HEK293 (cell line): ENCODE data around the gene ZC3HAV1L.

Source experiments
- SP2 ChIP-seq: fragments of 450-650 bp; formaldehyde crosslinking; IDR thresholded peaks from 2 replicates; pipeline ENCODE4 v1.5.1; 2016; ENCODE audit warnings: missing biosample characterization, missing genetic modification characterization
- ZBTB7A ChIP-seq: fragments of 450-650 bp; formaldehyde crosslinking; IDR thresholded peaks from 2 replicates; pipeline ENCODE4 v1.5.1; 2016; ENCODE audit warnings: low read depth, missing biosample characterization, missing genetic modification characterization
- ZFHX2 ChIP-seq: fragments of 450-650 bp; formaldehyde crosslinking; conservative IDR thresholded peaks from 2 replicates; pipeline ENCODE4 v1.5.1; 2016; ENCODE audit warnings: missing biosample characterization, missing genetic modification characterization
- ZNF202 ChIP-seq: fragments of 450-650 bp; formaldehyde crosslinking; IDR thresholded peaks from 2 replicates; pipeline ENCODE4 v1.5.1; 2016; ENCODE audit warnings: missing biosample characterization, missing genetic modification characterization, borderline replicate concordance
- ZNF335 ChIP-seq: fragments of 450-650 bp; formaldehyde crosslinking; conservative IDR thresholded peaks from 2 replicates; pipeline ENCODE4 v1.5.1; 2016; ENCODE audit warnings: missing biosample characterization, missing genetic modification characterization
- ZNF350 ChIP-seq: fragments of 450-650 bp; formaldehyde crosslinking; IDR thresholded peaks from 2 replicates; pipeline ENCODE4 v1.5.0; 2017; ENCODE audit warnings: missing biosample characterization, mild to moderate bottlenecking, missing genetic modification characterization
- ZNF621 ChIP-seq: fragments of 450-650 bp; formaldehyde crosslinking; IDR thresholded peaks from 2 replicates; pipeline ENCODE4 v1.5.1; 2017; ENCODE audit warnings: missing biosample characterization, missing genetic modification characterization
- TF ChIP-seq, protein P1 (sequence below): fragments of 450-650 bp; formaldehyde crosslinking; IDR thresholded peaks from 2 replicates; pipeline ENCODE4 v1.5.1; 2016; ENCODE audit warnings: missing biosample characterization, missing genetic modification characterization
- TF ChIP-seq, protein P2 (sequence below): fragments of 450-650 bp; formaldehyde crosslinking; IDR thresholded peaks from 2 replicates; pipeline ENCODE4 v1.5.1; 2016; ENCODE audit warnings: missing biosample characterization, missing genetic modification characterization
- TF ChIP-seq, protein P3 (sequence below): fragments of 450-650 bp; formaldehyde crosslinking; IDR thresholded peaks from 2 replicates; pipeline ENCODE4 v1.5.1; 2016; ENCODE audit warnings: missing biosample characterization, missing genetic modification characterization
- TF ChIP-seq, protein P4 (sequence below): fragments of 450-650 bp; formaldehyde crosslinking; conservative IDR thresholded peaks from 2 replicates; pipeline ENCODE4 v1.5.1; 2016; ENCODE audit warnings: low read depth, missing biosample characterization, missing genetic modification characterization
- TF ChIP-seq, protein P5 (sequence below): fragments of 450-650 bp; formaldehyde crosslinking; IDR thresholded peaks from 2 replicates; pipeline ENCODE4 v1.5.1; 2016; ENCODE audit warnings: missing biosample characterization, missing genetic modification characterization
- TF ChIP-seq, protein P6 (sequence below): fragments of 450-650 bp; formaldehyde crosslinking; IDR thresholded peaks from 2 replicates; pipeline ENCODE4 v1.5.1; 2017; ENCODE audit warnings: missing biosample characterization, missing genetic modification characterization

DNA sequence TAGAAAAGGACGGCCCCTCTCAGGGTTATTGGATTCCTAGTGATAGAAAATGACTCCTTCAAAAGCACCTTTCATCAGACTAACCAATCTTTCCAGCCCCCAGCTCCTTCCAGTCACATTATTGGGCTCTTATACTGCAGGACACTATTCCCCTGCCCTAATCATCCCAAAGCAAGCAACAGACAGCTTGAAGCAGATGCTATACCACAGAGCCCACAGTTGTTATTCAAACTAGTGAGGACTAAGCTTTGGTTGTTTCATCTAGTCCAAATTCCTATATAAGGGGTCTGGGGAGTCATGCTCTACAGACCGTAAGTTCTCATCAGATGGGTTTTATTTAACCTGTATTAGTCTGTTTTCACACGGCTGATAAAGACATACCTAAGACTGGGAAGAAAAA is 24.5 kb downstream of the ZC3HAV1L start:
- TF ChIP-seq, protein P1, sequence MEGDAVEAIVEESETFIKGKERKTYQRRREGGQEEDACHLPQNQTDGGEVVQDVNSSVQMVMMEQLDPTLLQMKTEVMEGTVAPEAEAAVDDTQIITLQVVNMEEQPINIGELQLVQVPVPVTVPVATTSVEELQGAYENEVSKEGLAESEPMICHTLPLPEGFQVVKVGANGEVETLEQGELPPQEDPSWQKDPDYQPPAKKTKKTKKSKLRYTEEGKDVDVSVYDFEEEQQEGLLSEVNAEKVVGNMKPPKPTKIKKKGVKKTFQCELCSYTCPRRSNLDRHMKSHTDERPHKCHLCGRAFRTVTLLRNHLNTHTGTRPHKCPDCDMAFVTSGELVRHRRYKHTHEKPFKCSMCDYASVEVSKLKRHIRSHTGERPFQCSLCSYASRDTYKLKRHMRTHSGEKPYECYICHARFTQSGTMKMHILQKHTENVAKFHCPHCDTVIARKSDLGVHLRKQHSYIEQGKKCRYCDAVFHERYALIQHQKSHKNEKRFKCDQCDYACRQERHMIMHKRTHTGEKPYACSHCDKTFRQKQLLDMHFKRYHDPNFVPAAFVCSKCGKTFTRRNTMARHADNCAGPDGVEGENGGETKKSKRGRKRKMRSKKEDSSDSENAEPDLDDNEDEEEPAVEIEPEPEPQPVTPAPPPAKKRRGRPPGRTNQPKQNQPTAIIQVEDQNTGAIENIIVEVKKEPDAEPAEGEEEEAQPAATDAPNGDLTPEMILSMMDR (tag by site-specific recombination) = no peak
- TF ChIP-seq, protein P2, sequence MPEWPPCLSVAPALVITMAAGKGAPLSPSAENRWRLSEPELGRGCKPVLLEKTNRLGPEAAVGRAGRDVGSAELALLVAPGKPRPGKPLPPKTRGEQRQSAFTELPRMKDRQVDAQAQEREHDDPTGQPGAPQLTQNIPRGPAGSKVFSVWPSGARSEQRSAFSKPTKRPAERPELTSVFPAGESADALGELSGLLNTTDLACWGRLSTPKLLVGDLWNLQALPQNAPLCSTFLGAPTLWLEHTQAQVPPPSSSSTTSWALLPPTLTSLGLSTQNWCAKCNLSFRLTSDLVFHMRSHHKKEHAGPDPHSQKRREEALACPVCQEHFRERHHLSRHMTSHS (tag by site-specific recombination) = no peak
- TF ChIP-seq, protein P3, sequence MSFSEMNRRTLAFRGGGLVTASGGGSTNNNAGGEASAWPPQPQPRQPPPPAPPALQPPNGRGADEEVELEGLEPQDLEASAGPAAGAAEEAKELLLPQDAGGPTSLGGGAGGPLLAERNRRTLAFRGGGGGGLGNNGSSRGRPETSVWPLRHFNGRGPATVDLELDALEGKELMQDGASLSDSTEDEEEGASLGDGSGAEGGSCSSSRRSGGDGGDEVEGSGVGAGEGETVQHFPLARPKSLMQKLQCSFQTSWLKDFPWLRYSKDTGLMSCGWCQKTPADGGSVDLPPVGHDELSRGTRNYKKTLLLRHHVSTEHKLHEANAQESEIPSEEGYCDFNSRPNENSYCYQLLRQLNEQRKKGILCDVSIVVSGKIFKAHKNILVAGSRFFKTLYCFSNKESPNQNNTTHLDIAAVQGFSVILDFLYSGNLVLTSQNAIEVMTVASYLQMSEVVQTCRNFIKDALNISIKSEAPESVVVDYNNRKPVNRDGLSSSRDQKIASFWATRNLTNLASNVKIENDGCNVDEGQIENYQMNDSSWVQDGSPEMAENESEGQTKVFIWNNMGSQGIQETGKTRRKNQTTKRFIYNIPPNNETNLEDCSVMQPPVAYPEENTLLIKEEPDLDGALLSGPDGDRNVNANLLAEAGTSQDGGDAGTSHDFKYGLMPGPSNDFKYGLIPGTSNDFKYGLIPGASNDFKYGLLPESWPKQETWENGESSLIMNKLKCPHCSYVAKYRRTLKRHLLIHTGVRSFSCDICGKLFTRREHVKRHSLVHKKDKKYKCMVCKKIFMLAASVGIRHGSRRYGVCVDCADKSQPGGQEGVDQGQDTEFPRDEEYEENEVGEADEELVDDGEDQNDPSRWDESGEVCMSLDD = no peak
- TF ChIP-seq, protein P4, sequence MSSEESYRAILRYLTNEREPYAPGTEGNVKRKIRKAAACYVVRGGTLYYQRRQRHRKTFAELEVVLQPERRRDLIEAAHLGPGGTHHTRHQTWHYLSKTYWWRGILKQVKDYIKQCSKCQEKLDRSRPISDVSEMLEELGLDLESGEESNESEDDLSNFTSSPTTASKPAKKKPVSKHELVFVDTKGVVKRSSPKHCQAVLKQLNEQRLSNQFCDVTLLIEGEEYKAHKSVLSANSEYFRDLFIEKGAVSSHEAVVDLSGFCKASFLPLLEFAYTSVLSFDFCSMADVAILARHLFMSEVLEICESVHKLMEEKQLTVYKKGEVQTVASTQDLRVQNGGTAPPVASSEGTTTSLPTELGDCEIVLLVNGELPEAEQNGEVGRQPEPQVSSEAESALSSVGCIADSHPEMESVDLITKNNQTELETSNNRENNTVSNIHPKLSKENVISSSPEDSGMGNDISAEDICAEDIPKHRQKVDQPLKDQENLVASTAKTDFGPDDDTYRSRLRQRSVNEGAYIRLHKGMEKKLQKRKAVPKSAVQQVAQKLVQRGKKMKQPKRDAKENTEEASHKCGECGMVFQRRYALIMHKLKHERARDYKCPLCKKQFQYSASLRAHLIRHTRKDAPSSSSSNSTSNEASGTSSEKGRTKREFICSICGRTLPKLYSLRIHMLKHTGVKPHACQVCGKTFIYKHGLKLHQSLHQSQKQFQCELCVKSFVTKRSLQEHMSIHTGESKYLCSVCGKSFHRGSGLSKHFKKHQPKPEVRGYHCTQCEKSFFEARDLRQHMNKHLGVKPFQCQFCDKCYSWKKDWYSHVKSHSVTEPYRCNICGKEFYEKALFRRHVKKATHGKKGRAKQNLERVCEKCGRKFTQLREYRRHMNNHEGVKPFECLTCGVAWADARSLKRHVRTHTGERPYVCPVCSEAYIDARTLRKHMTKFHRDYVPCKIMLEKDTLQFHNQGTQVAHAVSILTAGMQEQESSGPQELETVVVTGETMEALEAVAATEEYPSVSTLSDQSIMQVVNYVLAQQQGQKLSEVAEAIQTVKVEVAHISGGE (tag by site-specific recombination) = no peak
- TF ChIP-seq SP2 (tag by site-specific recombination) = no peak
- TF ChIP-seq, protein P5, sequence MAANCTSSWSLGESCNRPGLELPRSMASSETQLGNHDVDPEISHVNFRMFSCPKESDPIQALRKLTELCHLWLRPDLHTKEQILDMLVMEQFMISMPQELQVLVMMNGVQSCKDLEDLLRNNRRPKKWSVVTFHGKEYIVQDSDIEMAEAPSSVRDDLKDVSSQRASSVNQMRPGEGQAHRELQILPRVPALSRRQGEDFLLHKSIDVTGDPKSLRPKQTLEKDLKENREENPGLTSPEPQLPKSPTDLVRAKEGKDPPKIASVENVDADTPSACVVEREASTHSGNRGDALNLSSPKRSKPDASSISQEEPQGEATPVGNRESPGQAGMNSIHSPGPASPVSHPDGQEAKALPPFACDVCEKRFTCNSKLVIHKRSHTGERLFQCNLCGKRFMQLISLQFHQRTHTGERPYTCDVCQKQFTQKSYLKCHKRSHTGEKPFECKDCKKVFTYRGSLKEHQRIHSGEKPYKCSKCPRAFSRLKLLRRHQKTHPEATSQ (tag by site-specific recombination) = no peak
- TF ChIP-seq ZFHX2 (tag by site-specific recombination) = no peak
- TF ChIP-seq, protein P6, sequence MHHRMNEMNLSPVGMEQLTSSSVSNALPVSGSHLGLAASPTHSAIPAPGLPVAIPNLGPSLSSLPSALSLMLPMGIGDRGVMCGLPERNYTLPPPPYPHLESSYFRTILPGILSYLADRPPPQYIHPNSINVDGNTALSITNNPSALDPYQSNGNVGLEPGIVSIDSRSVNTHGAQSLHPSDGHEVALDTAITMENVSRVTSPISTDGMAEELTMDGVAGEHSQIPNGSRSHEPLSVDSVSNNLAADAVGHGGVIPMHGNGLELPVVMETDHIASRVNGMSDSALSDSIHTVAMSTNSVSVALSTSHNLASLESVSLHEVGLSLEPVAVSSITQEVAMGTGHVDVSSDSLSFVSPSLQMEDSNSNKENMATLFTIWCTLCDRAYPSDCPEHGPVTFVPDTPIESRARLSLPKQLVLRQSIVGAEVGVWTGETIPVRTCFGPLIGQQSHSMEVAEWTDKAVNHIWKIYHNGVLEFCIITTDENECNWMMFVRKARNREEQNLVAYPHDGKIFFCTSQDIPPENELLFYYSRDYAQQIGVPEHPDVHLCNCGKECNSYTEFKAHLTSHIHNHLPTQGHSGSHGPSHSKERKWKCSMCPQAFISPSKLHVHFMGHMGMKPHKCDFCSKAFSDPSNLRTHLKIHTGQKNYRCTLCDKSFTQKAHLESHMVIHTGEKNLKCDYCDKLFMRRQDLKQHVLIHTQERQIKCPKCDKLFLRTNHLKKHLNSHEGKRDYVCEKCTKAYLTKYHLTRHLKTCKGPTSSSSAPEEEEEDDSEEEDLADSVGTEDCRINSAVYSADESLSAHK (tag by site-specific recombination) = no peak
- no peak for TF ChIP-seq ZNF350 (tag by site-specific recombination)
- TF ChIP-seq ZBTB7A = no peak
- no peak for TF ChIP-seq ZNF202 (tag by site-specific recombination)
- no peak for TF ChIP-seq ZNF621
- TF ChIP-seq ZNF335 (tag by site-specific recombination) = no peak
